ENCODE data around the gene TRPM3.

DNA sequence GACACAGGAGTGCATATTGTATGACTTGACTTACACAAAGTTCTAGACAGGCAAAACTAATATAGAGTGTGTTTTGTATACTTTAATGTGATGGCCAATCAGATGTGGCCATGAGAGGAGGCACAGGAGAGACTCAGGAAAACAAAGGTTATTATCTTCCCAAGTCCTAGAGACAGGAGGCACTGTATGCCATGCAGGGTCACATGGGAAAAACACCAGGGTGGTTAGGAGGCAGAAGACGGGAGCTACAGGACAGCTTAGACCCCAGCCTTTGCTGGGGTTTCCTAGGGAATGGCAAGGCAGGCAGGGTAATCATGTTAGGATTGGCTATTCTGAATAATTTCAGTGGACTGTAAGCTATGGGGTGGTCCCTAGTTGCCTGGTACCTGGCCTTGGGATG lies 16.2 kb downstream of the TRPM3 start:
- TF ChIP-seq POLR2A (IDR thresholded peaks at IDR 0.05) = no peak
- TF ChIP-seq, protein P1, sequence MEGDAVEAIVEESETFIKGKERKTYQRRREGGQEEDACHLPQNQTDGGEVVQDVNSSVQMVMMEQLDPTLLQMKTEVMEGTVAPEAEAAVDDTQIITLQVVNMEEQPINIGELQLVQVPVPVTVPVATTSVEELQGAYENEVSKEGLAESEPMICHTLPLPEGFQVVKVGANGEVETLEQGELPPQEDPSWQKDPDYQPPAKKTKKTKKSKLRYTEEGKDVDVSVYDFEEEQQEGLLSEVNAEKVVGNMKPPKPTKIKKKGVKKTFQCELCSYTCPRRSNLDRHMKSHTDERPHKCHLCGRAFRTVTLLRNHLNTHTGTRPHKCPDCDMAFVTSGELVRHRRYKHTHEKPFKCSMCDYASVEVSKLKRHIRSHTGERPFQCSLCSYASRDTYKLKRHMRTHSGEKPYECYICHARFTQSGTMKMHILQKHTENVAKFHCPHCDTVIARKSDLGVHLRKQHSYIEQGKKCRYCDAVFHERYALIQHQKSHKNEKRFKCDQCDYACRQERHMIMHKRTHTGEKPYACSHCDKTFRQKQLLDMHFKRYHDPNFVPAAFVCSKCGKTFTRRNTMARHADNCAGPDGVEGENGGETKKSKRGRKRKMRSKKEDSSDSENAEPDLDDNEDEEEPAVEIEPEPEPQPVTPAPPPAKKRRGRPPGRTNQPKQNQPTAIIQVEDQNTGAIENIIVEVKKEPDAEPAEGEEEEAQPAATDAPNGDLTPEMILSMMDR (IDR thresholded peaks at IDR 0.05) = no peak

All from esophagus squamous epithelium (tissue), 4 donors.